Iris pigment epithelial cell (primary cell): ENCODE data around the gene VPS8.
"Not testable (repeated sequence)": the region's sequence is repeated elsewhere in the genome, so short reads cannot be mapped to it uniquely, and the experiment has no call there.

ENCODE experiments used
- DNase-seq: peaks from one replicate; pipeline ENCODE4 v3.0.0-alpha.2; 2011; ENCODE audit warnings: low read depth

VPS8 gene

DNA sequence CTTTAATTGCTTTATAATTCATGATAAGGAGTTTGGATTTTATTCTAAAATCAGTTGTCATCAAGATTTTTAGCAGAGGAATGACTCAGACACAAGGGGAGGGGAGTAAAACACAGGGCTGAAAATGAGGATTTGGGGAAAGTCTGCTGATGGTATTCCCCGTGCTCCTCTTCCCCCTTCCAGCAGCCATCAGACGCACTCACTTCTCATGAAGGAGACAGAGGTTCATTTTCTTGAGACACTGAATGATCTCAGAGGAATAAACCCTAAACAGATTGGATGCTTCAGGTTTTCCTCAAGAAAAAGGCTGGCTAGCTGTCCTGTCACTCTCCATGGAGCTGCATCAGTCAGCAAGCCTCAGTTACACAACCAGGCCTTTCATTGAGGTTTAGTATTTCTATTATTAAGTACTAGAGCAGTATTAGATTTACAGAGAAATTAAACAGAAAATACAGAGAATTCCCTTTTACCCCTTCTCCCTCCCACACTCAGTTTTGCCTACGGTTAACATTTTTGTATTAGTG, 174.5 kb downstream of the VPS8 start:
- DNase-seq, result no peak

DNA sequence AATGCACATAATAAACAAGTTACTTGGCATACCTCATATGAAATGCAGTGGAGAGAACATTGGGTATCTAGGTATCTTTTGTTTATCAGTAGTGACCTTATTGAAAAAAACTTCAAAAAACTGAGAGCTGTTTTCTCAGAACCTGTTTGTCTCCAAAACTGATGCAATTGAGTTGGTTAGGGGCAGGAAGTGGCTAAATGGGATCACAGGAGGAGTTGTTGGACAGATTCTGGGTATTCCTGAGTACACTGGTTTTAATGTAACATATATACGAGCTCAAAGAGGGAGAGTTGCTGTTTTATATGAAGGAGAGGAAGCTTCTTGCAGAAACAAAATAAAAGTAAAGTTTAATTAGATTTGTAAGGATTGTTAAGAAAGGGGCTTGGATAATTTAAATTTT, 181.4 kb downstream of the VPS8 start:
- no peak for DNase-seq

DNA sequence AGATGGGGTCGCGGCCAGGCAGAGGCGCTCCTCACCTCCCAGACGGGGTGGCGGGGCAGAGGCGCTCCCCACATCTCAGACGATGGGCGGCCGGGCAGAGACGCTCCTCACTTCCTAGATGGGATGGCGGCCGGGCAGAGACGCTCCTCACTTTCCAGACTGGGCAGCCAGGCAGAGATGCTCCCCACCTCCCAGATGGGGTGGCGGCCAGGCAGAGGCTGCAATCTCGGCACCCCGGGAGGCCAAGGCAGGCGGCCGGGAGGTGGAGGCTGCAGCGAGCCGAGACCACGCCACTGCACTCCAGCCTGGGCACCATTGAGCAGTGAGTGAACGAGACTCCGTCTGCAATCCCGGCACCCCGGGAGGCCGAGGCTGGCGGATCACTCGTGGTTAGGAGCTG, 191.9 kb downstream of the VPS8 start:
- DNase-seq, result not testable (repeated sequence)

DNA sequence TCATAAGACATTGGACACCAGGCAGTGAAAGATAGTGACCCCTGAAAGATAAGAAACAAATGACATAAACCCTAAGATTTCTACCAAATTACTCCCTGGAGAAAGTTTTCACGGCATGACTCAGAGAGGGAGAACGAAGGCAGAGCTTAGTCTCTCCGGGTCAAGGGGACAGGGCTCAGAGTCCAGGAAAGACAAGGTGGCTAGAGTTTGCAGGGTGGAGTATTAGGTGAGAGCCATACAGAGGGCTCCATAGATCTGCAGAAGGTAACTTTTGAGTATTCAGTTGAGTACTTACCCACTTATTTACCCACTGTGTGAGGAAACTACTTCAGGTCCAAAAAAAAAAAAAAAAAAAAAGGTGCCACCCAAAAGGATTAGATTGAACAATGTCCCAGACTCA, 197.7 kb downstream of the VPS8 start:
- no peak for DNase-seq

DNA sequence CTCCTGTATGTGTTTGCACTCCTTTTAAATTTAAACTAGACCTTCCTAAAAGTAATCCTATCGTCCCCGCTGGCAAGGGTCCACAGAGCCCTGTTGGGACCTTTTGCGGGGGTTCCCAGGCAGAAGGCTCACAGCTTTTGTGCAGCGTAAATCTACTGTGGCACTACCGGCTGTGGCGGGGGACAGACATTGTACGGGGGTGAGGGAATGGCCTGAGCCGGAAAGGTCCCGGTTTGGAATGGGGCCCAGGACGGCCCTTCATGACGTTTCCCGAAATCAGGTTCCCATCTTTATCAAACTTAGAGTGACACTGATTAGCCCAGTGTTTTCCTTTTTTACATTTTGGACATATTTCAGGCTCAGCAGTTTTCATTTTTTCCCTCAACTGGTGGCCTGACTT, 205.6 kb downstream of the VPS8 start:
- not testable (repeated sequence) for DNase-seq

DNA sequence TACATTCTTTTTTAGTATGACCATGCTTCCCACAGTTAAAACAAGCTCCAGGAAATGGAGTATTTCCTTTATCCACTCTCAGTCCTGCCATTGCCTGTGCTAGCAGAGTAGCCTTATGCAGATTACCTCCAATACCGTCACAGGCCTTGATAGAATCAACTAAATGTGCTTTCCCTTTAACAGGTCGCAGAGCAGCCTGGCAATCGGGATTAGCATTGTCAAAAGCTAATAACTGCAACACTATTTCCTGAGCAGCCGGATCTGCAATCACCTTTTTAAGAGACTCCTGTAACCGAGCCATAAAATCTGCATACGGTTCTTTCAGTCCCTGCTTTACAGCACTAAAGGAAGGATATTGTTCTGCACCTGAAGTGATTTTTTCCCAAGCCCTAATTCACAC, 206.0 kb downstream of the VPS8 start:
- not testable (repeated sequence) for DNase-seq

DNA sequence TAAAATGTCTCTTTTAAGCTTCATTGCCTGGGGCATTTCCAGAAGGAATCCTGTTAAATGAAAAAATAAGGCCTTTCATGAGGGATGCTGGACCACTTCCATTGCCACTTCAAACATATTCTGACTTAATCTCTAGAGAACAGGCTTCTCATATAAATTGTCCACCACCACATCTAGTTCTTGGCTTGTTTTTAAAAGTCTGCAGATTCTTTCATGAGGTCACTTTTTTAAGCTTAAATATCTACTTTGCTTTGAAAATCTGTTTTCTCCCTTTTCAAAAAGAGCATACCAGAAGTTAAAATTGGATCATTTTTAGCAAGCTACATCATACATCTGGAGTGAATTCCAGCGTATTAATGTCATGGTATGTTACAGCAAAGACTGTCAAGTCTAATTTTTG, 209.3 kb downstream of the VPS8 start:
- no peak for DNase-seq

DNA sequence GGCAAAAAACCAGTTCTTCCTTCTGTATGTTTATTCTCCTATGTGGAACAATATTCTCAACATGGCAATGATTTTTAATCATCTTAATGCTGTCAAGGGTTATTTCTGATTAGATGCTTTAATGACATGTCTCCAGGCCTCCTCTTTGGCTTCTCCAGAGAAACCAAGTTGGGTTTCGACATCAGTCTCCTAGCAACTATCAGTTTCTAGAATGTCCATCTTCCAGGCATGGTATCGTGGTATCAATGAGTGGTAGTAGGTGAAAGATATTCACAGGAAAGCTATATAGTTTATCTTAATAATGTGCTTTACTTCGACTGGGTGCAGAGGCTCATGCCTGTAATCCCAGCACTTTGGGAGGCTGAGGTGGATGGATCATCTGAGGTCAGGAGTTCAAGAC, 212.4 kb downstream of the VPS8 start:
- DNase-seq, result peak; percentile 10

DNA sequence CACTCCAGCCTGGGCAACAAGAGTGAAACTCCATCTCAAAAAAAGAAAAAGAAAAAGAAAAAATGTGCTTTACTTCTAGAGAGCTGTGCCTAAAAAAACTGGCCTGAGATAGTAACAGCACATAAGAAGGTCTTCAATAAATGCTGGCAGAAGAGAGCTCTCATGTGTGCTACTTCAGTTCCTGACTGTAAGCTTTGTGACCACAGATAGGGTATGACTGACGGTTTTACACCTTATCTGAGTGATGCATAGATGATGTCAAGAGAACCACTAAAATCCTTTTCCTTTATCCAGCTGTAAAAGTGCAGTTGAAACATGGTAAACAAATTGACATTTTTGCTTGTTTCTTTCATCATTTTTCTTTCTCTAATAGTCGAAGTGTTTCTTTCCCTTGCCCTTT, 213.0 kb downstream of the VPS8 start:
- DNase-seq, result no peak

DNA sequence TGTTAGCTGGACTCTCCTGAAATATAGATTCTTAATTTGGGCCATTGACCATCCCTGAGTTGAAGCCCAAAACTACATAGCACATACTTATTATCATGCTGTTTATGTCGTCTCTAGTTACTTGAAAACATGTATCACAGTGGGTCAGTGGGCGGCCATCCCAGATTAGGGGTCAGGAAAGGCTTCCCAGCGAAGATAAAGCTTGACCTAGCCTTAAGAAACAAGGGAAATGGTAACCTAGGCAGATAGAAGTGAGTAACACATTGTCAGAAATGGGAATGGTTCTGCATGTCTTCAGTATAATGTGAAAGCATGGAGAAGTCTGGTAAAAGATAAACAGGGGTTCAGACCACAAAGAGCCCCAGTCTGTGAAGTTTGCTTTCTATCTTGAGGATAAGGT, 216.2 kb downstream of the VPS8 start:
- no peak for DNase-seq

DNA sequence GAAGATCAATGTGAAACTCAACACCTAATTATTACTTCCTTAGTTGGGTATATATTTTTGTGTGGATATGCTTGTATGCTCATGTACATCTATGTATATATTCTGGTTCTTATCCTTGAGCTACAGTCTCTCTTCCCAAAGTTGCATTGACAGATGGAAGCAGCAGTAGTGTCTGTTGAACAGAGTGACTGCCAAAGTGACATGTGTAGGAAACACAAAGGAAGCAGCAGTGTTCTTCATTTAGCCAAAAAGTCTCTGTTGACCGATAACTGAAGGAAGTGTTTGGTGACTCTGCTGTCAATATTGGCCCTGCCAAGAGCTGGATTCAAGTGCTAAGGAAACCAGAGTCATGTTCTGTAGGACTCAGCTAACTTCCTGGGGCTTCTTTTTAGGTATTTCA, 217.1 kb downstream of the VPS8 start:
- no peak for DNase-seq

DNA sequence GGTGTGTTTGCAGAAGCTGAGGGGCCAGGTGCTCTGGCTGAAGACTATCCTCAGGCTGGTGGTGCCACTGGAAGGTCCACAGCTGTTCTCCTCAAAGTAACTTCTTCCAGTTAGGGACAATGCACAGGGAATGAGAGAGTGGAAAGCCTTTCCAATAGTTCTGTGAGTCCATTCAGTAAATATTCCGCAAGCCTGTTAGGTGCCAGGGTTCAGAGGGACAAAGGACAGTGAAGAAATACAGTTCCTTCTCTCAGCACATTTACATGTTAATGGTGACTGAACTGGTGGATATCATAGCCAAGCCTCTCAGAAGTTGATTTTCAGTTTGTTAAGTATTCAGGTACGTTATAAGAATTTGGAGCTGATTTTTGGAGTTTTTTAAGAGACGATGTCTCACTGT, 218.4 kb downstream of the VPS8 start:
- no peak for DNase-seq

DNA sequence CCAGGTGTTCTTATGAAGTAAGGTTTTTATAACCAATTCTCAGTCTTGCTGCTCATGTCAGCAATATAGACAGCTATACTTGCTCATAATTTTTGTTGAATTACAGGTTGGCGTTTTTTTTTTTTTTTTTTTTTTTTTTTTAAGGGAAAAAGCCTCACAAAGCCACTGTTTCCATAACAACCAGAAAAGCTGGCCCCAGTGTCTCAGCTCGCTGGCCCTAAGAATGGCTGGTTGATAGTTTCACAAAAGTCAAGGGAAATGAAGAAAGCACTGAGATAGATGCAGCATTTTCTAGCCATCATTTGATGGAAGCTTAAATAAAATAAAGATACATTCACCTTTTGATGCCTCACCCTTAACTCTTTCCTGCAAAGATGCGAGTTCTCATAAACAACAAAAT, 219.0 kb downstream of the VPS8 start:
- no peak for DNase-seq

DNA sequence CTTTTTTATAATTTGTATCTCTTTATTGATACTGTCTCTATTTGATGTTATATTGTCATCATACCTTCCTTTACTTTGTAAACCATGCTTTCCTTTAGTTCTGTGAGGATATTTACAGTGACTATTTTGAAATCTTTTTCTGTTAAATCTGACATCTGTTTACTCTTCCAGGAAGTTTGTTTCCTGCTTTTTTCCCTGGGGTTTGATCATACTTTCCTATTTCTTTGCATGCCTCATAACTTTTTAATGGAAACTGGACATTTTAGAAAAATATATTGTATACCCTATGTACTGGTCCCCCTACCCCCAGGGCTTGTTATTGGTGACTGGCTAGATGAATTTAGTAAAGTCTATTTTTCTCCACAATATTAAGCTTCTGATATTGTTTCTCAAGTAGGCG, 225.8 kb downstream of the VPS8 start:
- no peak for DNase-seq

DNA sequence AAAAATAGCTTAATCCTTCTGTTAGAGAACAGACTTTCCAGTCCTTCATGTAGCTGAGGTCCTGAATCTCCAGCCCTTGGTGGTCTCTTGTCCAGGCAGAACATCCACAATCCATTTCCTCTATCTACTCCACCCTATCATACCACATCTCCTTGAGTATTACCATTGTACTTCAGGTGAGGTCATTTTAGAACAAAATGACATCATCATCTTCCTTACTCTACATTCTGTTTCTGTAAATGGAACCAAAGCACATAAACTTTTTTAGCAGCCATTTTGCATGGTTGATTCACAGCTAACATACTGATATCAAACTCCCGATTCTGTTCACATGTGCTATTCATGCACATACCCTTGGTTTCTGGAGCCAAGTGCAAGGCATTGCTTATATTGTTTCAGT, 228.5 kb downstream of the VPS8 start:
- DNase-seq, result no peak

DNA sequence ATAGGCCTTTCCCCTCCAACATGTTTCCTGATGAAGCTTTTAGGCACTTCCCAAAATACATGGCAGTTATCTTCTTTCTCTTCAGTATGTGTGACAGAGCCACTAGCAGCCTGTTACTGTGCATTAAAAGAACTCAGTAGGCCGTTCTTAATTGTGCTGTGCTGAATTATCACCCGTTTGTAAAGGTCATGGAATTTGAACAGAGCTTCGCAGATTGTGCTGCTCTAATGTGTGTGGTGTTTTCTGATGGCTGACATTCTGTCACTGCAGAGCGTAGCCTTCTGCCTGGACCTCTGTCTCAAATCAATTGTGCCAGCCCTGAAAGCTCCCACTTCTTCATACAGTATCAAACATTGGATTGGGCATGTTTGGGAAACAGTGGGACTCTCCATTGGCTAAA, 229.6 kb downstream of the VPS8 start:
- DNase-seq, result no peak

DNA sequence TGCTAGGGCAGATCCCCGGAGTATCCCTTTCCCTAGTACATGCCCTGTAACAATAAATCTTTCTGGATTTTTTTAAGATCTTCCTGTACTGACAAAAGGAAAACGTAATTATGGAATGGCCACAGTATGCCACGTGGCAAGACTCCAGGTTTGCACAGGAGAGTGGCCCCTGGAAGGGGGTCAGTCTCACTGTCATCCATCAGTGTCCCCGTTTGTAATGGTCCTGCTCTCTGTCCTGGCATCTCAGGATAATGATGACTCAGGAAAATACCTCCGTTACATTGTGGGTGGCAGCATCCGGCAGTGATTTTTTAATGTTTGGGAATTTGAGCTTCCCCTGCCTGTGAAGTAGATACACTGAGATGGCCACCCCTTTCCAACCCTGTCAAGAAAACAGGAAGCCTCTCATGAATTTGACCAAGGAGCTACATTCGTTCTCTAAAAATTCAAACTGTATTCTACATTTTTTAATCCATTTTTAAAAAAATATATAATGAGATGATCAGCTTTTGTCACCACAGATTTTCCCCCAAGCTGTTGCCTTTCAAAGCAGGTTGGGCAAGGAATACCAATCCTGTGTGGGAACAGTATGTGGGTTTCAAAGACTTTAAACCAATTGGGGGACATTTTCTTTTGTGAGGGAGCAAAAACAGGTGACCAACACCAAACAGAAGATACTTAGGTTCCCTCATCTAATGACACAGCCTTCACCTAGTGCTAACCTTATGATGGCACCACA, 230.5 kb downstream of the VPS8 start:
- no peak for DNase-seq

DNA sequence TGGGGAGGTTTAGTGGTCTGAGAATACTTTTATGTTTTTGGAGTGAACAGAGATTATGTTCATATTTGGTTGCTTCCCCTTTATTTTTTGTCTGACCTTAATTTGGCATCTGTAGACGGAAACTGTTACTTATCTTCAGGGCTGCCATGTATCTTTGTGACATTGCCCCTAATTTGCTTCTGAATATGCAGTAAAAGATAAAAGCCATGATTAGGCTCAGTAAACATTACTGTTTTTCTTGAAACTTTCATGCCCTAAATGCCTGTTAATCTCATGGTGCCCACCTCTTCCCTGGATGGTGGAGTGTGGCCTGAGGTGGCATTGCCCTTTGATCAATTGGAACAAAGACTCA, 234.2 kb downstream of the VPS8 start:
- no peak for DNase-seq

DNA sequence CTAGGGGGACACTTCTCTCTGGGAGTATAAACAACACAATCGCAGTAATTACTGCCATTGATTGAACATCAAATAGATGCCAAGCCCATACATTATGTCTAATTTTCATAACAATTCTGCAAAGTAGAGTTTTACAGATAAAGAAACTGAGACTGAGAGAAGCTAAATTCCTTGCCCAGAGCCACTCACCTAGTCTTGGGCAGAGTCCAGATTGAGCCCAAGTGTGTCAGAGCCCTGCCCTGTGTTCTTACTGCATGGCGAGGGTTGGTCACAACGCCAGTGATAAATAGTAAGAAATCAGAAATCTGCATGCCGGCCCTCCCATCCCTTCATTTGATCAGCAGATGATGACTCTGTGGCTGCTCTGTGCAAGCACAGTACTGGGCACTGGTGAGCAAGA, 234.6 kb downstream of the VPS8 start:
- no peak for DNase-seq

DNA sequence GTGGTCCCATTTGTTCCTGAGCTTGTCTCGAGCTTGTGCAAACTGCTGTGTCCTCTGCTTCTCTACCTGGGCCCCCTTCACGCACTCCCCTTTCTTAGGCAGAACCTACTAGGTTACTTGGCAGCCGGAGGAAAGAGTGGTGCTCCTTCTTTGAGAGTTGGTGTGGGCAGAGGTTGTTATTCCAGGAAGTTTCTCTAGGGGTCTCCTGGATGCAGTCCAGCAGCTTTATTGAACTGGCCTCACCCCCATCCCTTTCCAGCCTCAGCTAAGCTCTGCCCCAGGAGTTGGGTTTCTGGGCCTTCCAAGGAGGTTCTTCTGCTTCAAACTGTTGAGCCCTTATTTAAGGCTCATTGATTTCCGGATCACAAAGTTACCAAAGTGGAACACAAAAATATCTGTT, 237.7 kb downstream of the VPS8 start:
- no peak for DNase-seq

DNA sequence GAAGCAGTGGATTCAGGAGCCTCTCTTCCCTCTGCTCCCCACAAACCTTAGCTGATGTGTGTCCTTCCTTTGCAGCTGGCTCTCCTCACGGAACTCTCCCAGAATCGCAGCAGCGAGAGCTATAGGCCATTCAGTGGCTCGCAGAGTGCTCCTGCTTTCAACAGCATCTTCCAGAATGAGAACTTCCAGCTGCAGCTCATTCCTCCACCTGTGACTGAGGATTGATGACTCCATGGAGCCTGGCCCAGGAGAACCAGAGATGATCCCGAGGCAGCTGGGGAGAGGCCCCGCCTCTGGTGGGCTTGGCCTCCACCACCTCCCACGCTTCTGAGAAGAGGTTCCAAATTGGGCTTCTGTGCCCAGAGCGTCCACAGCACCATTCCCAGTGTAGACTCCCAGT, 239.8 kb downstream of the VPS8 start:
- DNase-seq, result no peak

DNA sequence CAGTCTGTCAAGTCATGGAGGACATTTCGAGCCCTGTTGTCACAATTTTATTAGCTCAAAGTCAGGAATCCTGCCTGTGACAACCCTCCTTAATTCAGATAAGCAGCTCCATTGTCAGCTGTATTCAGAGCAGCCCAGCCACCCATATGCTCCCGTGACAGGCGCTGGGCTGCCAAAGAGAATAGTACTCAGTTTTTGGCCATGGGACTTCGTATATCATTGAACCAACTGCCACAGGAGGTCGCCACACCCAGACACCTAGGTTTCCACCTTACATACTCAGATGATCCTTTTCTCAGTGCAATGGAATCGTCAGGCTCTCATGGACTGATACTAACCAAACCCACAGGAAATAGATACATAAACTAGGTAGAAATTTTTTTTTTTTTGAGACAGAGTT, 240.7 kb downstream of the VPS8 start:
- DNase-seq, result no peak

DNA sequence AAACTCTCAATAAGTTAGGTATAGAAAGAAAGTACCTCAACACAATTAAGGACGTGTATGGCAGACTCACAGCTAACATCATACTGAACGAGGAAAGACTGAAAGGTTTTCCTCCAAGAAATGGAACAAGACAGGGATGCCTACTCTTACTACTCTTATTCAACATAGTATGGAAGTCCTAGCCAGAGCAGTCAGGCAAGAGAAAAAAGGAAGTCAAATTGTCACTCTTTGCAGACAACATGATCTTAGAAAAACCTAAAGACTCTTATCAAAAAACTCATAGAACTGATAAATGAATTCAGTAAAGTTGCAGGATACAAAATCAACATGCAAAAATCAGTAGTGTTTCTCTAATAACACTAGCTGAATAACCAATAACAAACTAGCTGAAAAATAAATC, 244.9 kb downstream of the VPS8 start:
- DNase-seq, result no peak

DNA sequence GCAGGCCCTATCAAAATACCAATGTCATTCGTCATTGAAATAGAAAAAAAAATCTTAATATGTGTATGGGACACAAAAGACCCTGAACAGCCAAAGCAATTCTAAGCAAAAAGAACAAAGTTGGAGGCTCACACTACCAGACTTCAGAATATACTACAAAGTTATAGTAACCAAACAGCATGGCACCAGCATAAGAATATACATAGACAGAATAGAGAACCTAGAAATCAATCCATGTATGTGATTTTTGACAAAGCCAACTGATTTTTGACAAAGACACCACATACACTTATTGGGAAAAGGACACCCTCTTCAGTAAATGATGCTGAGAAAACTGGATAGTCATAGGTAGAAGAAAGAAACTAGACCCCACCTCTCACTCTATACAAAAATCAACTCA, 245.9 kb downstream of the VPS8 start:
- no peak for DNase-seq

DNA sequence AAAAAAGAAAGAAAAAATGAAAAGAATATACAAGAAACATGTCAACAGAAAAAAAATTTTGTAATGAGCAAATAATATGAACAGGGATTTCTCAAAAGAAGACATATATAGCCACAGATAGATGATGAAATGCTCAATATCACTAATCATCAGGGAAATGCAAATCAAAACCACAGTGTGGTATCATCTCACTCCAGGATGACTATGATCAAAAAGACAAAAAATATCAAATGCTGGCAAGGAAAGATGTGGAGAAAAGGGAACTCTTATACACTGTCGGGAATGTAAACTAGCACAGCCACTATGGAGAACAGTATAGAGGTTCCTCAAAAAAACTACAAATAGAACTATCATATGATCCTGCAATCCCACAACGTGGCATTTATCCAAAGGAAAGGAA, 246.8 kb downstream of the VPS8 start:
- DNase-seq, result no peak
